ENCODE data around the gene PANK4. TPM values are rescaled to one million over a fixed set of nuclear protein-coding genes. Genes with fewer than 3 reads are reported as not detected.

PANK4 gene
- total RNA-seq, 3 donors from 2014 or later: 38.4 to 40.5 (median 40.0) TPM

DNA sequence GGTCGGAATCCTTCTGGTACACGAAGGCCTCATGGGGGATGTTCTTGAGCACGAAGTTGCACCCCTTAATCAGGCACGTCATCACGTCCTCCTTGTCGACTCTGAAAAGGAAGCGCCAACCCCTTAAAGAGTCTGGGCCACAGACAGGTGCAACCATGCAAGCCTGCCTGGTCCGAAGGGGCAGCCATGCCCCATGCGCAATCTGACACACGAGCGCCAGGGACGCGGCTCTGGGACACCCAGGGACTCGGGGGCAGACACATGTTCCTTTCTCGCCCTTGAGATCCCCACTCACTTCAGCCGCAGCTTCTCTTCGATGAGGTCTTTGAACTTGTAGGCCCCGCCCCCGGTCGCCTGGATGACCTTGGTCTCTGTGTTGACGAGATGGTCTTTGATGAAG is 5.6 kb downstream of the PANK4 start:
- no peak for ATAC-seq
- Mint-ChIP-seq H3K27me3 (ENCODE audit: low read depth) (no peaks in the 10 kb centered on the region), H3K4me3 (no peak overlapping the region), H3K9me3 (no peaks in the 10 kb centered on the region), H3K4me1 (ENCODE audit: low read depth) (peaks cover 29% of the 10 kb centered on the region), H3K36me3 (ENCODE audit: insufficient read depth) (peaks cover 14% of the 10 kb centered on the region)
- no peak for DNase-seq

DNA sequence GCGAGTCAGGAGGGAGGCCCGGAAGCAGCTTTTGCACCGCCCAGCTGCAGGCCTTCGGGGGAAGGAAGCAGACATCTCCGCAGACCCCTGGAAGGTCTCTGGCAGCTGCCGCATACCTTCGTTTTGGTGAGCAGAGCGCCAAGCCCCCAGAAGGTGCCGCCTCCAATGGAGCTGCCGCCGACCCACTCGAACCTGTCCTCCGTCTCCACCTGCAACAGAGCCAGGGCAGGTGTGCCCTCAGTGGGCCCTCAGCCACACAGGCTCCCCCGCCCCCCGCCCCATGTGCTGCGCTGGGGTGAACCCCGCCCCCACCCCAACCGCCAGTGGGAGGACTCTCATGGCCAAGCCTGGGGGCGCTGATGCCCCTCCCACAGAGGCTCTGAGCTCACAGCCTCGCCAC is 6.2 kb downstream of the PANK4 start:
- DNase-seq (no peak), ATAC-seq (no peak)
- H3K36me3 Mint-ChIP-seq (ENCODE audit: insufficient read depth): peaks cover 14% of the 10 kb centered on the region
- H3K9me3 Mint-ChIP-seq: no peaks in the 10 kb centered on the region
- H3K27me3 Mint-ChIP-seq (ENCODE audit: low read depth): no peaks in the 10 kb centered on the region
- H3K4me1 Mint-ChIP-seq (ENCODE audit: low read depth): peaks cover 28% of the 10 kb centered on the region
- H3K4me3 Mint-ChIP-seq: no peak overlapping the region

DNA sequence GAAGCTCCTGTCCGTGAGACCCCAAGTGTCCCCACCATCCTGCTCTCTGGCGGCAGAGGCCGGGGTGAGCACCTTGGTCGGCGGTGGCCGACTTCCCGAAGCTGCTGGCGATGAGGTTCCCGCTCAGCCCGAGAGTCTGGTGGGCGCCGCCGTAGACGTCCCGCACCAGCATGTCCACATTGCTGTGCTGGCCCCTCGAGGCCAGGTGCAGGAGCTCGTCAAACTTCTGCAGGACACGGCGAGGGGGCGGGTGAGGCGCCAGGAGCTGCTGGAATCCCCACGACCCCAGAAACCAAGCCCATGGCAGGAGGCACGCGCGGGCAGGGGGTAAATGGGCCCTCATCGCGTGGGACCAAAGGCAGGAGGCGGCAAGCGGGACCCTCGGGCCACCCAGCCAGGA is 6.7 kb downstream of the PANK4 start:
- Mint-ChIP-seq H3K4me1 (ENCODE audit: low read depth) (peaks cover 23% of the 10 kb centered on the region), H3K9me3 (no peaks in the 10 kb centered on the region), H3K4me3 (no peak overlapping the region), H3K27me3 (ENCODE audit: low read depth) (no peaks in the 10 kb centered on the region), H3K36me3 (ENCODE audit: insufficient read depth) (peaks cover 14% of the 10 kb centered on the region)
- ATAC-seq (no peak), DNase-seq (no peak)

DNA sequence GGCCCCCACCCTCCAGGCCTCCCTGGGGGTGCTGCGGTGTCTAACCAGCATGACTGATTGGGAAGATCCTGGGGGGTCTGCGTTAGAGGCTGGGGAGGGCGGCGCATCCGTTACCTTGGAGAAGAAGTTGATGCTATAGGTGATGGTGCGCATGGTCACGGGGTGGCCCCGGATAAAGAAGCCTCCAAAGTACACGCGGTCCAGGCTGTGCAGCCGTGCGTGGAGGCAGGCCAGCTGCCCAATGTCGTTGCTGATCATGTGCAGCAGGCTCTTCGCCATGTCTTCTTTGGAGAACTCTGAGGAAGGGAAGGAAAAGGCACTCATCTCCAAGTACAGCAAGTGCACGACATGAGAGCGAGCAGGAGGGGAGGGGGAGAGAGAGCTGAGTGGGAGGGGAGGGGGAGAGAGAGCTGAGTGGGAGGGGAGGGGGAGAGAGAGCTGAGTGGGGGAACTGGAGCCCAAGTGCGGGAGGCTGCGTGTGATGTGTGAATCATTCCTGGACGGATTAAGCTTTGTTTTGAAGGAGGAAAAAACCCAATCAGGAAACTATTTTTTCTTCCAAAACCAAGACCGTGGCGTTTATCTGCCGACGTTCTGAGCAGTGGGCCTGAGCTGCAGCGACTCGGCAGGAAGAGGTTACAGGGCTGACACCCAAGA is 7.2 kb downstream of the PANK4 start:
- no peaks in the 10 kb centered on the region for H3K9me3 Mint-ChIP-seq
- H3K27me3 Mint-ChIP-seq (ENCODE audit: low read depth): no peaks in the 10 kb centered on the region
- DNase-seq: no peak
- ATAC-seq: no peak
- peaks cover 17% of the 10 kb centered on the region for H3K4me1 Mint-ChIP-seq (ENCODE audit: low read depth)
- H3K4me3 Mint-ChIP-seq: no peak overlapping the region
- peaks cover 14% of the 10 kb centered on the region for H3K36me3 Mint-ChIP-seq (ENCODE audit: insufficient read depth)

DNA sequence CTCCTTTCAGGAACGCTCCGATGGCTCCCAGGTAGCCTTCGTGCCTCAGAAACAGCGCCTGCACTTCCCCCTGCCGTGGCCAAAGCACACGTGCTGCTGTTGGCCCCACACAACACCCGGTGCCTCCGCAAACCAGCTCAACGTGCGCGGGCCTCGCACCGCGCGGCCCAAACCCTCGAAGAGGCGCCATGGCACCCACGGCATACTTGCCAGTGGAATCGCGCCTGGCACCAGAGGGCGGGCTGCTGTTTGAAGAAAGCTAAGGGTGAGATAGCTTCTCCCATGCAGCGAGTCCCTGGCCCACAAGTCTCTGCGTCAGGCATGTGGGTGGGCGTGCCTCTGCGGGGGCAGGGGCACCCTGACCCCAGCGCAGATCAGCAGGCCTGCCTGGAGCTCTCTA is 7.9 kb downstream of the PANK4 start:
- Mint-ChIP-seq H3K4me1 (ENCODE audit: low read depth) (peaks cover 12% of the 10 kb centered on the region), H3K36me3 (ENCODE audit: insufficient read depth) (peaks cover 14% of the 10 kb centered on the region), H3K27me3 (ENCODE audit: low read depth) (no peaks in the 10 kb centered on the region), H3K9me3 (no peaks in the 10 kb centered on the region), H3K4me3 (no peak overlapping the region)
- ATAC-seq (no peak), DNase-seq (no peak)

DNA sequence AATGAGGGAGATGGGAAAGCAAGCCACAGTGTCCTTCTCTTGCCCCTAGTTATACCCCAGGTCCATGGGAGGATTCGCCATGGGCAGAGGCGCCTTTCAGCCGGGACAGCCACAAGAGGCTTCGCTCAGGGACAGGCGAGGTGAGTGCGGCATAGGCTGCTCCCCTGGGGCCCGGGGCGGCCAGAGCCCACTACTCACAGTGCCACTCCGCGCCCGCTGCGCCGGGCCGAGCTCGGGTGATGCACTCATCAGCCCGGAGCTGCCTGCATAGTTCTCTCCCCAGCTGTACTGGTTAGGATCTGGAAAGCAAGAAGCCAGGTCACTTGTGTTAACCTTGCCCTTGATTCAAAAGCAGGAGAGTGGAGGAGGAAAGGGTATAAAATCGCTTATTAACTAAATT is 8.4 kb downstream of the PANK4 start:
- Mint-ChIP-seq H3K27me3 (ENCODE audit: low read depth) (no peaks in the 10 kb centered on the region), H3K4me1 (ENCODE audit: low read depth) (peaks cover 6% of the 10 kb centered on the region), H3K4me3 (no peak overlapping the region), H3K36me3 (ENCODE audit: insufficient read depth) (peaks cover 14% of the 10 kb centered on the region), H3K9me3 (no peaks in the 10 kb centered on the region)
- DNase-seq (no peak), ATAC-seq (no peak)

DNA sequence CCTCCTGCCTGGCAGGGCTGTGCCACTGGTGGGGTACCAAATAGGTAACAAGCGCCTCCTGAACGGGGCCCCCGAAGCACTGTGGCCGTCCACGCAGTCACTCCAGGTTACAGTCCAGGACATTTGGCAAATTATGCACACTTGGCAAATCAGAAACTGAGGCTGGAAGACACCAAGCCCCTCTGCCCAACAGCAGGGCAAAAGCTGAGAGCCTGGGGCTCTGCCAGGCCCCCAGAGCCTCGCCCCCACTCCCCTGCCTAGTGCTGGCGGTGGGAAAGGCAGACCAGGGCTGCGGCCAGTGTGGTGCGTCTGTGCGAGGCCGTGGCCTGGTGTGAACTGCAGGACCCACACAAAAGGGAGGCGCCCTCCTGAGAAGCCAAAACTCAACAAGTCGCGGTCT is 9.4 kb downstream of the PANK4 start:
- Mint-ChIP-seq H3K4me3 (no peak overlapping the region), H3K36me3 (ENCODE audit: insufficient read depth) (peaks cover 11% of the 10 kb centered on the region), H3K9me3 (no peaks in the 10 kb centered on the region), H3K27me3 (ENCODE audit: low read depth) (no peaks in the 10 kb centered on the region), H3K4me1 (ENCODE audit: low read depth) (no peaks in the 10 kb centered on the region)
- no peak for ATAC-seq
- DNase-seq: no peak

DNA sequence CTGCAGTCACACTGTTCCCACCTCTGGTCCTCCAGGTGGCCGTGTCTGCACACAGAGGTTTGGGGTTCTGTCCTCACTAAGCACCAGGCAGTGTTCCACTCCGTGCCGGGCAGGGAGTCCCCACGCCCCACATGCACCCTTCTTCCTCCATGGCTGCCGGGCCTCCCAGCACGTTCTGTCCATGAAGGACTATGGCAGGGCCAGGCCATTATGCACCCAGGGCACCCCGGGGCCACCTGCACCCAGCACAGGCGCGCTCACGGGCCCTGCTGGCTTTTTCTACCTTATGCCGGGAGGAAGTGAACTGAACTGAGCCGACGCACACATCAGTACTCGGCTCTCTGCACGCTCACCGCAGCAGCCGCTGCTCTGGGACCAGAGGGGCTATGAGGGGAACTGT is 10.3 kb downstream of the PANK4 start:
- no peaks in the 10 kb centered on the region for H3K4me1 Mint-ChIP-seq (ENCODE audit: low read depth)
- ATAC-seq (no peak), DNase-seq (no peak)
- no peaks in the 10 kb centered on the region for H3K9me3 Mint-ChIP-seq
- no peaks in the 10 kb centered on the region for H3K27me3 Mint-ChIP-seq (ENCODE audit: low read depth)
- H3K36me3 Mint-ChIP-seq (ENCODE audit: insufficient read depth): peaks cover 16% of the 10 kb centered on the region
- H3K4me3 Mint-ChIP-seq: no peak overlapping the region

DNA sequence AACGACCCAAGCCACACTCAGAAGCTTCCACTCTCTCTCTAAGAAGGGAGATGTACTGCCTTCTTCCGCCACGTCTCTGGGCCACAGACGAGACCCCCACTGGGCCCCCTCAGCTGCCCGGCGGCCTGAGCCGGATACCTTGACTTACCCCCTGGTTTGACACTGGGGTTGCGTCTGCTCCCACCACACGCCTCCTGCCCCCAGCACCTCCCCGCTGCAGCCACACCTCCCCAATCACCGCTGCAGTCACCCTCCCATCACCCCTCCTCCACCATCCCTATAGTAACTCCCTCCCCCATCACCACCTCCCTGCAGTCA is 10.7 kb downstream of the PANK4 start:
- no peaks in the 10 kb centered on the region for H3K4me1 Mint-ChIP-seq (ENCODE audit: low read depth)
- no peak for ATAC-seq

DNA sequence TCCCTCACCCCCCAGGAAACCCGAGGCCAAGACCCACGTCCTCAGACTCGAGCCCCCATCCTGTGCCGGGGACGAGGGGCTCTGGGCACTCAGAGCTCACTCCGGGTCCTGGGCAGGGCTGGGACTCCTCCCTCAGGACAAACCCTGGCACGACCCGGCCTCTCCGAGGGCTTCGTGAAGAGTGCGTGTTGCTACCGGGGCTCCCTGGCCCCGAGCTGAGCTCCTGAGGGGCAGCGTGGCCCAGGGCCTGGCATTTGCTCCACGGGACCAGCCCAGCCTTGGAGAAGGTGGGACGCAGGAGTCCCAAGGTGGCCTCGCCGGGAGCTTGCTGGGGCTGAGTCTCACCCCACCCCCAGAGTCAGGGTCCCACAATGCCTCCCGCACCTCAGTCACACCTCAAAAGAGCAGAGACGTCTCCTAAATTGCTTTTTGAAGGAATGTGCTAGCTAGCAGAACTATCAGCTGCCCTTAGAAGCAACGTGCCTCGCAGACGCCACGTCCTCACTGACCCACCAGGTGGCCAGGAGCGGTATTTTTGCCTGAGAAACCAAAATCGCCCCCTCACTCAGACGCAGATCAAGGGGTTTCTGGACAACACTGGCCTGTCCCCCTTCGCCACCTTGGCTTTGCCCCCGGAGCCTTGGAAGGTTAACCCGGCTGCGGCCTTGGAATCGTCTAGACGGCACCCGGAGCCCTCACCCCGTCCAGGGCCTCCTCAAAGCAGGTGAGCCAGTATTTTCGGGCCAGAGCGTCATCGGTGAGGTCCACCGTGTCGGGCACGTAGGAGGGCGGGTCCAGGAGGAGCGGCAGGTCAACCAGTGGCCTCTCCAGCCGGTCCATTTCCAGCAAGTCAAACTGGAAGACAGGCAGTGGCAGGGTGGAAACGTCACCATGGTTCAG is 11.3 kb downstream of the PANK4 start:
- Mint-ChIP-seq H3K4me1 (ENCODE audit: low read depth) (no peaks in the 10 kb centered on the region), H3K4me3 (no peak overlapping the region), H3K36me3 (ENCODE audit: insufficient read depth) (peaks cover 9% of the 10 kb centered on the region), H3K9me3 (no peaks in the 10 kb centered on the region), H3K27me3 (ENCODE audit: low read depth) (no peaks in the 10 kb centered on the region)
- DNase-seq (no peak), ATAC-seq (no peak)

More for the DNA sequence above, 10.7 kb downstream of the PANK4 start:
- H3K27me3 Mint-ChIP-seq (ENCODE audit: low read depth): no peaks in the 10 kb centered on the region
- no peak for DNase-seq
- no peak overlapping the region for H3K4me3 Mint-ChIP-seq
- no peaks in the 10 kb centered on the region for H3K9me3 Mint-ChIP-seq
- peaks cover 12% of the 10 kb centered on the region for H3K36me3 Mint-ChIP-seq (ENCODE audit: insufficient read depth)

DNA sequence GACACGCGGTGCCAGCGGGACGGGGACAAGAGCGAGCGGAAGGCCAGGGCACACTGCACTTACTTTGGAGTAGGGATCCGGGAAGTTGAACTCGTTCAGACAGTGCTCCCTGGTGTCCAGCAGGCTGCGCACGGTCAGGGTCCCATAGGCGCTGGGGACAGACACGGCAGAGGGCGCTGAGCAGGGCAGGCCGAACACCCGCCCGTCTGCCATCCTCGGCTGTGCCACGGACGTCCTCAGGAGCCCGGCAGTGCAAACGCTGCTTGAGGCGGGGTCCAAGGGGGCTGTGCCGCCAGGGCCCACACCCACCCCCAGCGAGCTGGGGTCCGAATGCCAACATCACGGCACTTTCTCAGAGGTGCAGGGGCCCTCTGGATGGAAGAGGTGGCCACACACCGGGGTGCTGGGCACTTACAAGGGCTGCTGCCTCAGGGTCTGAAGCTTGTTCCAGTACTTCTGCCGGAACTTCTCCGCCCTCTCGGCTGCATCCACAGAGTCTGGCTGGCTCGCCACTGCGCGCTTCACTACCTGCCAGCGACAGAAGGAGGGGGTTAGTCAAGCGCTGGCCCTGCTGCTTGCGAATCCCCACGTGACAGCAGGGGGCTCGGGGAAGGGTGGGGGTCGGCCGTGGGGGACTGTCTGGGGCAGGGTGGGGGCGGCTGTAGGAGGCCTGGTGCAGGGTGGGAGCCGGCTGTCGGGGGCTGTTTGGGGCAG is 12.3 kb downstream of the PANK4 start:
- ATAC-seq (no peak), DNase-seq (no peak)
- Mint-ChIP-seq H3K9me3 (no peaks in the 10 kb centered on the region), H3K36me3 (ENCODE audit: insufficient read depth) (peaks cover 9% of the 10 kb centered on the region), H3K27me3 (ENCODE audit: low read depth) (no peaks in the 10 kb centered on the region), H3K4me1 (ENCODE audit: low read depth) (no peaks in the 10 kb centered on the region), H3K4me3 (no peak overlapping the region)

DNA sequence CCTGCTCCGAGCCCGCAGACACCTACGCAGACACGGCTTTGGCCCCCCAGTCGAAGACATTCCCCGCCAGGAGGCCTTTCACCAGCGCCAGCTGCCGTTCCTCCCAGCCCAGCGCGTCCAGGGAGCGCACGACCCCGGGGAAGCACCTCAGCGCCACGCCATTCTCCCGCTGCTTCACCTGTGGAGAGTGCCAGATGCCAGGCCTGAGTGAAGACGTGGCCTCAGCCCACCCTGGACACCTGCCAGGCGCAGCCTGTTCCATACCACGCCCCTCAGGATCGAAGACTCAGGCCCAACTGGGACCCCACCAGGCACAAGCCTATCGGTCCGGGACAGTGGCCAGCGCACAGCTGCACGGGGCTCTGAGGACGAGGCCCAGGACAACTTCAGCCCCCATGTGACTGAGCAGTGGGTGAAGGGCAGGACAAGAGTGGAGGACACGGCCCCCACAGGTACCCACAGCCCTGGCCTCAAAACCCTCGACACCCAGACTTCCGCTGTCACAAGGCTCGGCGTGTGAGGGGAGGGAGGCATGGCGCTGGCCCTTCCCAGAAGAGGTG is 13.5 kb downstream of the PANK4 start:
- H3K4me1 Mint-ChIP-seq (ENCODE audit: low read depth): no peaks in the 10 kb centered on the region
- no peak for DNase-seq
- H3K4me3 Mint-ChIP-seq: no peak overlapping the region
- no peaks in the 10 kb centered on the region for H3K27me3 Mint-ChIP-seq (ENCODE audit: low read depth)
- H3K9me3 Mint-ChIP-seq: no peaks in the 10 kb centered on the region
- no peak for ATAC-seq
- H3K36me3 Mint-ChIP-seq (ENCODE audit: insufficient read depth): peaks cover 11% of the 10 kb centered on the region

DNA sequence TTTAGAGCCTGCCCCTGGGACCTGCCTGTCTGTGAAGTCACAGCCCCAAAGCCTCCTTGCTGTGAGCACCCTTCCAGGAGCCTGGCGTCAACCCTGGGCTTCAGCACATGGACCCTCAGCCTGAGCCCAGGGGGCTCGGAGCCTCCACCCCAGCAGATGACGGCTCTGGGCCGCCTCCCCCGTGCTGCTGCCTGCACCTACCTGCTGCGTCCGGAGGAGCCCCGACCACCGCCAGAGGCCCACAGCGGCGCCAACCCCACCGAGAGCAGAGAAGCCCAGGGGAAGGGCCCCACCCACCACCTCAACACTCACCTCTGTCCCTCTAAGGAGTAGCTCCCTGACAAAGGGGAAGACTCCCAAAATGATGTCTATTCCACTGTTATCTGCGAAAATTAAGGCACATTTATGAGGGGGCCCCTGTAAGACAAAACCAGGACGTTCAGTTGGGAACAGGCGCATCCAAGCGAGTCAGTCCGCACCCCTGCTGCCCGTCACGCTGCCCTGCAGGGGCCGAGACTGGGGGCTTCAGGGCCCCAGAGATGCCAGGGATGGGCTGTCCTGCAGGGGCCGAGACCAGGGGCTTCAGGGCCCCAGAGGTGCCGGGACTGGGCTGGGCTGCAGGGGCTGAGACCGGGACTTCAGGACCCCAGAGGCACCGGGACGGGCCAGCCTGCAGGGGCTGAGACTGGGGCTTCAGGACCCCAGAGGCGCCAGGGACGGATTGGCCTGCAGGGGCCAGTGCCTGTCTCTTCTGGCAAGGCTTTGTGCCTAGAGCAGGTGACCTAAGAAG is 15.8 kb downstream of the PANK4 start:
- H3K4me3 Mint-ChIP-seq: no peak overlapping the region
- no peaks in the 10 kb centered on the region for H3K9me3 Mint-ChIP-seq
- H3K27me3 Mint-ChIP-seq (ENCODE audit: low read depth): no peaks in the 10 kb centered on the region
- ATAC-seq (no peak), DNase-seq (no peak)
- no peaks in the 10 kb centered on the region for H3K4me1 Mint-ChIP-seq (ENCODE audit: low read depth)
- H3K36me3 Mint-ChIP-seq (ENCODE audit: insufficient read depth): peaks cover 9% of the 10 kb centered on the region

DNA sequence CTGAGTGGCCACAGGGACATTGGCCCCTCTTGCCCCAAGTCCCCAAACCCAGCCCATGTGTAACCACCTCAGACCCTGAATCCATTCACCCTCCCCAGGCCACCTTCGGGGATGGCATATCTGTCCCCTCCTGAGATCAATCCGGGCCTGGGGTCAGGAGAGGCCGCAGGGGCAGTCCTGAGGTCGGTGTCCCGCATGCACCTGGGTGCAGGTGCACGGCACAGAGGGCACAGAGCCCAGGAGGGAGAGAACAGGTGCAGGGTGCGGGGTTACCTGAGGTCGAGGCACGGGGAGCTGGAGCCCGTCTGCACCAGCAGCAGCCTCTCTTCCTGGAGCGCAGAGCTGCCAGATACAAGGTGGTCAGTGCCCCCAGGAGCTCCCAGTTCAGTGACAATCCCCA is 16.8 kb downstream of the PANK4 start:
- no peaks in the 10 kb centered on the region for H3K9me3 Mint-ChIP-seq
- H3K4me3 Mint-ChIP-seq: no peak overlapping the region
- no peak for DNase-seq
- no peaks in the 10 kb centered on the region for H3K27me3 Mint-ChIP-seq (ENCODE audit: low read depth)
- no peak for ATAC-seq
- peaks cover 9% of the 10 kb centered on the region for H3K36me3 Mint-ChIP-seq (ENCODE audit: insufficient read depth)
- no peaks in the 10 kb centered on the region for H3K4me1 Mint-ChIP-seq (ENCODE audit: low read depth)
